ENCODE measurements around the gene CCDC24. TPM values are rescaled to one million over a fixed set of nuclear protein-coding genes. Genes with fewer than 3 reads are reported as not detected.

CCDC24 gene
- total RNA-seq, 4 donors from 2014 or later = 1.6 to 6.1 (median 2.7) TPM

DNA sequence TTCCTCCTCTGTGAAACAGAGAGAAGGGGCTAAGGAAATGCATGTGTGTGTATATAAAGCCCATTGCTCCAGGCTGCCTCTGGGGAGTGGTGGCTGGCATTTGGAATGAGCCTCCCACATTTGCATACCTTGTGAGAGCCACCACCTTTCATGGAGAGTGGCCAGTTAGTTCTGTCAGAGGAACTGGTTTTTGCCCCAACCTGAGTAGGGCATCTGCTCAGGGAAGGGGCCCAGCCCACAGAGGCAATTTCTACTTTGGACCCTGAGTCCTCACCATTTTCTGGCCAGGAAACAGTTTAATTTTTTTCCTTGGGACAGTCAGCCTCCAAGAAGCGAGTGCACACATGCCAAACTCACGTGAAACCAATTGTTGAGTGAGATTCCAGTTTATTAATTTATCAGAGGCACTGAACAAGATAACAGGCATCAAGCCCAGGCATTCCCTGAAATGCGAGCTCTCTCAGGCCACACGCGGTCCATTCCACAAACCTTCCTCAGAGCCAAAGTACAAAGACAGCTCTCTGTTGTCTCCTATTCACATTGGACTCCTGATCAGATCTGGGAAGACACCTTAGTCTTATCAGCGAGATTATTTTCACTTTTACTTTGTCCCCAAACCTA lies 40.9 kb downstream of the CCDC24 start:
- DNase-seq (ENCODE audit: low spot score in 2 of 2) = no peak
- H3K4me3 ChIP-seq (ENCODE audit: low read depth, poor library complexity, severe bottlenecking) = no peak overlapping the region
- TF ChIP-seq, protein P1, sequence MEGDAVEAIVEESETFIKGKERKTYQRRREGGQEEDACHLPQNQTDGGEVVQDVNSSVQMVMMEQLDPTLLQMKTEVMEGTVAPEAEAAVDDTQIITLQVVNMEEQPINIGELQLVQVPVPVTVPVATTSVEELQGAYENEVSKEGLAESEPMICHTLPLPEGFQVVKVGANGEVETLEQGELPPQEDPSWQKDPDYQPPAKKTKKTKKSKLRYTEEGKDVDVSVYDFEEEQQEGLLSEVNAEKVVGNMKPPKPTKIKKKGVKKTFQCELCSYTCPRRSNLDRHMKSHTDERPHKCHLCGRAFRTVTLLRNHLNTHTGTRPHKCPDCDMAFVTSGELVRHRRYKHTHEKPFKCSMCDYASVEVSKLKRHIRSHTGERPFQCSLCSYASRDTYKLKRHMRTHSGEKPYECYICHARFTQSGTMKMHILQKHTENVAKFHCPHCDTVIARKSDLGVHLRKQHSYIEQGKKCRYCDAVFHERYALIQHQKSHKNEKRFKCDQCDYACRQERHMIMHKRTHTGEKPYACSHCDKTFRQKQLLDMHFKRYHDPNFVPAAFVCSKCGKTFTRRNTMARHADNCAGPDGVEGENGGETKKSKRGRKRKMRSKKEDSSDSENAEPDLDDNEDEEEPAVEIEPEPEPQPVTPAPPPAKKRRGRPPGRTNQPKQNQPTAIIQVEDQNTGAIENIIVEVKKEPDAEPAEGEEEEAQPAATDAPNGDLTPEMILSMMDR (IDR thresholded peaks at IDR 0.05) = no peak
- no peak for TF ChIP-seq POLR2A (IDR thresholded peaks at IDR 0.05)
- intact Hi-C loops (cut with DNase I; ENCODE audit: low total_unique reads) = no loop called here
- 38 to 47% methylated on average over 6 of the region's 6 CpGs for WGBS, 2 donors

GRCh38 chr1:44033041-44033575 lies 41.7 kb downstream of the CCDC24 start:
- intact Hi-C loops (cut with DNase I; ENCODE audit: low total_unique reads) = no loop called here
- no peak for DNase-seq (ENCODE audit: low spot score in 2 of 2)
- H3K4me3 ChIP-seq (ENCODE audit: low read depth, poor library complexity, severe bottlenecking) = no peak overlapping the region
- WGBS, 2 donors = 77 to 84% methylated on average over 8 of the region's 8 CpGs
- TF ChIP-seq POLR2A (IDR thresholded peaks at IDR 0.05) = no peak
- TF ChIP-seq, protein P1 (IDR thresholded peaks at IDR 0.05) = no peak

GRCh38 chr1:44033756-44034155 lies 42.4 kb downstream of the CCDC24 start:
- DNase-seq (ENCODE audit: low spot score in 2 of 2) = no peak
- WGBS, 2 donors = 42 to 58% methylated on average over 8 of the region's 8 CpGs
- TF ChIP-seq POLR2A (IDR thresholded peaks at IDR 0.05) = no peak
- TF ChIP-seq, protein P1 (IDR thresholded peaks at IDR 0.05) = no peak
- intact Hi-C loops (cut with DNase I; ENCODE audit: low total_unique reads) = no loop called here
- H3K4me3 ChIP-seq (ENCODE audit: low read depth, poor library complexity, severe bottlenecking) = no peak overlapping the region

DNA sequence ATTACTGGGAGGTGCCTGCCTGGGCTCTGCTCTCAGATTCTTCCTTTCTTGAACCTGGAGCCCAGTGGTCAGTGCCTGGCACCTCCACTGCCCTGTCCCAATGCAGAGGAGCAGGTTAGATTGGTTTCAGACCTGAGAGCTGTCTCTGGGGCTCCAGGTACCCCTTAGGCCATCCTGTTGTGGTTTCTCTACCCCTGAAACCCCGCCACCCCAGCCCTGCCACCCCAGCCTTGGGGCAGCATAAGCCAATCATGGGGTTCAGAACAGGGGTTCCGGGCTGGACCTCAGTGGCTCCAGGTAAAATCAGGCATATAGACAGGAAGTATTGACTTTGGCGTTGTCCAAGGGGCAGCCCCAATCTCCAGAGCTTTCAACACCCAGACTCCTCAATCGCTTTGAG lies 43.0 kb downstream of the CCDC24 start:
- no peak for DNase-seq (ENCODE audit: low spot score in 2 of 2)
- TF ChIP-seq, protein P1 (IDR thresholded peaks at IDR 0.05) = no peak
- TF ChIP-seq POLR2A (IDR thresholded peaks at IDR 0.05) = no peak
- WGBS, 2 donors = 95 to 98% methylated on average over 4 of the region's 4 CpGs
- intact Hi-C loops (cut with DNase I; ENCODE audit: low total_unique reads) = no loop called here
- no peak overlapping the region for H3K4me3 ChIP-seq (ENCODE audit: low read depth, poor library complexity, severe bottlenecking)

DNA sequence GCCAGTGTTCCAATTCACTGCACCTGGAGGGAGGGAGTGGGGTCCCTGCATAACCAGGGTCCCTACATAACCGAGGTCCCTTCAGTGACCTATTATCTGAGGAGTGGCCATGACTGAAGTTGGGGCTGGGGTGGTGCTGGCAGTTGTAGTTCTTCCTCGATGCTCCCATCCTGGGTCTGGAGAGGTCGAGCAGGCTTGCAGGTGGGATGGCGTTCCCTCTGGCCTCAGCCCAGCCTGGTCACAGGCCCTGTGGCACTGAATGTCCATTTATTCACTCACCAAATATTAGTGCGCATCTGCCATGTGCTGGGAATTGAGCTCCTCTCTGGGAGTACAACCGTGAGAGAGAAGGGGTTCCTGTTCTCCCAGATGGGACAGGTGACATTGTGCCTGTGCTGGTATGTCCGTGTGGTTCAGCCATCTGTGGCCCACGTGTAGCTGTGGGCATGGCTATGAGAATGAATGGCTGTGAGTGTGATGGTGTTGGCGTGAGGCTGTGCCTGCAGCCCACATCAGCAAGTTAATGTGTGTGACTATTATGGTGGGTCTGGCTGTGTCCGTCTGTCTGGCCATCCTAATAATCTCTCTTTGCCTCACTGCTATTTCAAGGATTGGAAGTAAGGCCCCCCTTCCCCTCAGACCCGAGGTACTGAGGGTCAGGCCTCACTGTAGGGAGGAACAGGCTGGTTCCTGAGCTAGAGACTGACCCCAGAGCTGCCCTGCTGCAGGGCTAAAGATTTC lies 43.7 kb downstream of the CCDC24 start:
- no peak overlapping the region for H3K4me3 ChIP-seq (ENCODE audit: low read depth, poor library complexity, severe bottlenecking)
- TF ChIP-seq, protein P1 (IDR thresholded peaks at IDR 0.05) = no peak
- no peak for TF ChIP-seq POLR2A (IDR thresholded peaks at IDR 0.05)
- WGBS, 2 donors = 70 to 72% methylated on average over 10 to 11 of the region's 11 CpGs
- intact Hi-C loops (cut with DNase I; ENCODE audit: low total_unique reads) = loop anchor here (5.0 kb wide), 1 partner anchor 273 kb away; no protein-coding TSS in a partner anchor
- DNase-seq (ENCODE audit: low spot score in 2 of 2) = no peak
